Cardiac muscle cell (in vitro differentiated cells and primary cell): ENCODE results near the gene MGAT5. TPM values are rescaled to one million over a fixed set of nuclear protein-coding genes. Genes with fewer than 3 reads are reported as not detected.

Source experiments
- DNase-seq, 2 donors: peaks; one replicate each; pipeline versions ENCODE4 v3.0.0 to v3.0.0-alpha.2; 2010 to 2017; ENCODE audit warnings: low read depth in 1 of 2, low spot score in 1 of 2
- H3K27ac ChIP-seq: fragments of 200-600 bp; sonication (generic); 2 replicates; pipeline ENCODE4 v1.5.1; 2016
- H3K27me3 ChIP-seq: fragments of 200-600 bp; sonication (generic); 2 replicates; pipeline ENCODE4 v1.6.0; 2016; ENCODE audit warnings: control low read depth
- H3K36me3 ChIP-seq: fragments of 200-600 bp; sonication (generic); 2 replicates; pipeline ENCODE4 v1.5.1; 2016; ENCODE audit warnings: control low read depth
- H3K4me1 ChIP-seq: fragments of 200-600 bp; sonication (generic); 2 replicates; pipeline ENCODE4 v1.8.1; 2017; ENCODE audit warnings: low read depth, mild to moderate bottlenecking, mixed run types
- H3K4me3 ChIP-seq: fragments of 200-600 bp; sonication (generic); 2 replicates; pipeline ENCODE4 v1.5.1; 2016; ENCODE audit warnings: mild to moderate bottlenecking
- H3K9me3 ChIP-seq: fragments of 200-600 bp; sonication (generic); 2 replicates; pipeline ENCODE4 v1.5.1; 2017; ENCODE audit warnings: low read depth, mild to moderate bottlenecking, control low read depth
- polyA plus RNA-seq: library from polyadenylated mRNA; unstranded; fragments of >200 nt; fragmentation: Nextera tagmentation; extraction: Ambion mirVana; gene quantifications from 2 replicates; pipeline ENCODE4 v1.2.1, GENCODE V29; 2016
- total RNA-seq: library from RNA; depleted of rRNA; stranded (reverse); fragments of >200 nt; gene quantifications from 2 replicates; pipeline ENCODE4 v1.2.3, GENCODE V29; 2016
- TF ChIP-seq, protein P1 (sequence below): IDR thresholded peaks from 2 replicates; pipeline ENCODE4 v1.5.1; 2012; ENCODE audit warnings: low read depth, mild to moderate bottlenecking, low read length

MGAT5 gene
- total and polyA plus RNA-seq, 2 experiments from 2014 or later, result 12.5 to 66.8 TPM

DNA sequence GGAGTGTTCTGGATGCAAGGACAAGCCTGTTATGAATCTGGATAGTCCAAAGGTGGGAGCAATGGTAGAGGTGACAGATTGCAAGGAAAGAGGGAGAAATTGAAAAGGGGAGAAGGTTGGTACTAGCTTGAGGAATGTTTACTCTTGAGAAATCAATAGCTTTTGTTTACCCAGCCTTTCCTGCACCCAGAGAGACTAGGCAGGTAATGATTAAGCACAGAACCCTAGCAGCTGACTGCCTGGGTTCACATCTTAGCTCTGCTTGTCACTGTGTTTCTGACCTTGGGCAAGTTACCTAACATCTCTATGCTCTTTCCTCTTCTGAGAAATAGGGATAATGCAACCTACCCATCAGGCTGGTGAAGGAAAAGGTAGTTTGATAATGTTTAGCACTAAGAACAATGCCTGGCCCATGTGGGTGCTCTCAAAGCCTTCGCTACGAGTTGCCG is 178.6 kb downstream of the MGAT5 start:
- no peak overlapping the region for H3K4me3 ChIP-seq
- no peaks in the 10 kb centered on the region for H3K36me3 ChIP-seq
- H3K27me3 ChIP-seq, result no peaks in the 10 kb centered on the region
- no peaks in the 10 kb centered on the region for H3K9me3 ChIP-seq
- TF ChIP-seq, protein P1, sequence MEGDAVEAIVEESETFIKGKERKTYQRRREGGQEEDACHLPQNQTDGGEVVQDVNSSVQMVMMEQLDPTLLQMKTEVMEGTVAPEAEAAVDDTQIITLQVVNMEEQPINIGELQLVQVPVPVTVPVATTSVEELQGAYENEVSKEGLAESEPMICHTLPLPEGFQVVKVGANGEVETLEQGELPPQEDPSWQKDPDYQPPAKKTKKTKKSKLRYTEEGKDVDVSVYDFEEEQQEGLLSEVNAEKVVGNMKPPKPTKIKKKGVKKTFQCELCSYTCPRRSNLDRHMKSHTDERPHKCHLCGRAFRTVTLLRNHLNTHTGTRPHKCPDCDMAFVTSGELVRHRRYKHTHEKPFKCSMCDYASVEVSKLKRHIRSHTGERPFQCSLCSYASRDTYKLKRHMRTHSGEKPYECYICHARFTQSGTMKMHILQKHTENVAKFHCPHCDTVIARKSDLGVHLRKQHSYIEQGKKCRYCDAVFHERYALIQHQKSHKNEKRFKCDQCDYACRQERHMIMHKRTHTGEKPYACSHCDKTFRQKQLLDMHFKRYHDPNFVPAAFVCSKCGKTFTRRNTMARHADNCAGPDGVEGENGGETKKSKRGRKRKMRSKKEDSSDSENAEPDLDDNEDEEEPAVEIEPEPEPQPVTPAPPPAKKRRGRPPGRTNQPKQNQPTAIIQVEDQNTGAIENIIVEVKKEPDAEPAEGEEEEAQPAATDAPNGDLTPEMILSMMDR, result no peak
- no peak overlapping the region for H3K27ac ChIP-seq
- DNase-seq, result no peak
- peaks cover 8% of the 10 kb centered on the region for H3K4me1 ChIP-seq

DNA sequence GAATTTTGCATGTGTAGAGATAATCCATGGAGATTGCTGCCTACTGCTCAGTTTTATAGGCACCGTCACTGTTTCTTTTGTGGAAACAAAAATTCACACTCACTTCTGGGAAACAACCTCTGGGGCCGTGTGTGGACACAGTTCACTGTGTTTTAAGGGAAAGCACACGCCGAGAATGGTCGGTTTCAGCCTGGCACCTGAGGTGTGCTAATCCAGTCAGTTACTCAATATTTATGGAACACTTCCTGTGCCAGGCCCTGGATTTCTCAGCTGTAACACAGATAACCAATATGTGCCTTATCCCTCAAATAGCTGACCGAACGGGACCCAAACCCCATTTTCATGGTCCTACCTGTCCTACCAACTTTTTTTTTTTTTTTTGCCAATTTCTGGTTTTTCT is 179.6 kb downstream of the MGAT5 start:
- no peaks in the 10 kb centered on the region for H3K27me3 ChIP-seq
- H3K36me3 ChIP-seq, result no peaks in the 10 kb centered on the region
- DNase-seq, result no peak
- H3K4me3 ChIP-seq, result no peak overlapping the region
- H3K9me3 ChIP-seq, result no peaks in the 10 kb centered on the region
- H3K27ac ChIP-seq, result no peak overlapping the region
- peaks cover 8% of the 10 kb centered on the region for H3K4me1 ChIP-seq
- TF ChIP-seq, protein P1, result no peak

DNA sequence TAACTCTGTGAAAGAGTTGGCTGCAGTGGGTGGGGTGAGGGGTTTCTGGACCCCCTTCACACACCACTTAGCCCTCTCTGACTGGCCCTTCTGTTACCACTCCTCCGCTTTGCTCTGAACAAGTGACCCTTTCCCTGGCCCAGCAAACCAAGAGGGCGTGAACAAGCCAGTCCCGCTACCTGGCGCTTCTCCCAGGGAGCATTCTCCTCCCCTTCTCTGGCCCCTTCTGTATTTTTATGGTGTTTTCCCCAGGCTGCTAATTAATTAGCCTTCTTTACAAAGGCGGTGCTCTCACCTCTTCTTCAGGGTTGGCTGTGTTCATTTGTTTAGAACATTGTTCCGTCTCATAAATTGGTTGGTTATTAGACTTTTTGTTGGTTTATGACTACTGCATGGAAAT is 180.1 kb downstream of the MGAT5 start:
- peaks cover 8% of the 10 kb centered on the region for H3K4me1 ChIP-seq
- no peak for DNase-seq
- no peak overlapping the region for H3K4me3 ChIP-seq
- no peak overlapping the region for H3K27ac ChIP-seq
- H3K36me3 ChIP-seq, result no peaks in the 10 kb centered on the region
- H3K9me3 ChIP-seq, result no peaks in the 10 kb centered on the region
- no peaks in the 10 kb centered on the region for H3K27me3 ChIP-seq
- TF ChIP-seq, protein P1, result no peak

DNA sequence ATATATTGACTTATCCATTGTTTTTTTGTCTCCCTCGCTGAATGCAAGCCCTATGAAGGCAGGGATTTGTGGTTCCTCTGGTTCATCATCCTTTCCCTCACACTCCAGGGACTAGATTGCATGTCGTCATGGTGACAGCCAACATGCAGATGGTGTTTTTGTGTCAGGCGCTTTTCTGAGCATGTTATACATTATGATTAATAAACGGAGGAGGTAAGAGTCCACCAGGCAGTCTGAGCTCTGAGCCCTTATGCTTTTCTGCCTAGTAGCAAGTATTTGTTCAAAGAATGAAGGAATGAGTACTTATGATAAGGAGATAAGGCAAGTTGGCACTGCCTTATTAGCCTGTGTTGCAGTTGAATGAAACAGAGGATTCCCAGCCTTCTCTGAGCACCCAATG is 181.6 kb downstream of the MGAT5 start:
- Histone ChIP-seq H3K9me3 (no peaks in the 10 kb centered on the region), H3K4me1 (peaks cover 8% of the 10 kb centered on the region), H3K27ac (no peak overlapping the region), H3K27me3 (no peaks in the 10 kb centered on the region), H3K4me3 (no peak overlapping the region), H3K36me3 (no peaks in the 10 kb centered on the region)
- no peak for DNase-seq
- TF ChIP-seq, protein P1, result no peak

DNA sequence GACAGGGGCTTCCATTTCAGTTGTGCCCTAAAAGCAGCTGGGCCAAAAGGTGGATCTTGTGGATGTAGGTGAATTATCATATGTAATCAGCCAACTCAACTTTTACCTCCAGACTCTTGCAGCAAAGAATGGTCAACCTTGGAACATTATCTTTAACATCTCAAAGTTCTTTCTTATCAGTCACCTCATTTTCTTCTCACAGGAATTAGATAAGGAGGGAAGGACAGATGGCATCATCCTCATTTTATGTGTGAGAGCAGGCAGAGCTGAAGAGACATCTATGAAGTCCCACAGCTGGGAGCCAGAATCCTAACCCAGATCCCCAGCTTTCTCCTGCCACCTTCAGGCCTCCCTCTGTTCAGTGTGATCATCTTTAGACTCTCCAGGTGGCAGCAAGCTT is 182.1 kb downstream of the MGAT5 start:
- H3K9me3 ChIP-seq, result no peaks in the 10 kb centered on the region
- no peak overlapping the region for H3K27ac ChIP-seq
- no peak for DNase-seq
- TF ChIP-seq, protein P1, result no peak
- H3K27me3 ChIP-seq, result no peaks in the 10 kb centered on the region
- no peak overlapping the region for H3K4me3 ChIP-seq
- H3K36me3 ChIP-seq, result no peaks in the 10 kb centered on the region
- H3K4me1 ChIP-seq, result peaks cover 4% of the 10 kb centered on the region

DNA sequence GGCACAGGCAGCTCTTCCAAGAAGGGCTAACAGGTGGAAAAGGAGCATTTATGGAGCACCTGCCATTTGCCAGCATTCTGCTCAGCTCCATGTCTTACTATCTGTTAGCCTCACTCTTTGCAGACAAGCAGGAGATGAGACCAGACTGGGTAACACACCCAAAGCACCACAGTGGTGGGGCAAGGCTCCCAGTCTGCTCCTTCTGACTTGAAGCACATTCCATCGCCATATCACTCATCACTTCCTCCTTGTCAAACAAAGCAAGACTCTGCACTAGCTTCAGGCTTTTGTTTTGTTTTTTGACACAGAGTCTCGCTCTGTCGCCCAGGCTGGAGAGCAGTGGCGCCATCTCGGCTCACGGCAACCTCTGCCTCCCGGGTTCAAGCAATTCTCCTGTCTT is 182.8 kb downstream of the MGAT5 start:
- TF ChIP-seq, protein P1, result no peak
- no peaks in the 10 kb centered on the region for H3K4me1 ChIP-seq
- H3K27ac ChIP-seq, result no peak overlapping the region

More for the DNA sequence above, 182.8 kb downstream of the MGAT5 start:
- DNase-seq, result no peak
- Histone ChIP-seq H3K36me3 (no peaks in the 10 kb centered on the region), H3K27me3 (no peaks in the 10 kb centered on the region), H3K9me3 (no peaks in the 10 kb centered on the region), H3K4me3 (no peak overlapping the region)
